Epidermal melanocyte (primary cell): ENCODE data around the gene ETV6.
A peak's percentile ranks its signal among the peaks of the same experiment; 100 is the strongest.

Source experiments
- DNase-seq: peaks from one replicate; pipeline ENCODE4 v3.0.0; 2011; ENCODE audit warnings: low spot score; ENCODE audit not compliant: insufficient read length

Gene ETV6

DNA sequence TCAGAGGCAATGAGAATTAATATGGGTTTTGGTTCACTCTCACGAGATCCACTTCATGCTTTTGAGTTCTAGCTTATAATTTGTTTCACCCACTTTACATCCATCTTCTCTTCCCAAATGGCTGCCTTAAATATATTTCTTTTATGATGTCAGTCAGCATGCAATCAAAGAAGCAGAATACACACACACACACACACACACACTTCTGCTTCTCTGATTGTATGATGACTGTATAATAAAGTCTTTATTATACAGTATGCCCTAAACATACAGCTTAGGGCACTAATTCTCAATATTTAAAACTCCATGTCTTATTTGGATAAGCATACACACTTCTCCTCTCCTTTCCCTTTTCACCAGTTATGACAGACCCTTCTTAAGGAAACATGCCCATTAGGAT is 6.7 kb upstream of the ETV6 start:
- no peak for DNase-seq

- DNase-seq = no peak
These were observed 4.1 kb upstream of the ETV6 start for GRCh38 chr12:11645391-11645790.

DNA sequence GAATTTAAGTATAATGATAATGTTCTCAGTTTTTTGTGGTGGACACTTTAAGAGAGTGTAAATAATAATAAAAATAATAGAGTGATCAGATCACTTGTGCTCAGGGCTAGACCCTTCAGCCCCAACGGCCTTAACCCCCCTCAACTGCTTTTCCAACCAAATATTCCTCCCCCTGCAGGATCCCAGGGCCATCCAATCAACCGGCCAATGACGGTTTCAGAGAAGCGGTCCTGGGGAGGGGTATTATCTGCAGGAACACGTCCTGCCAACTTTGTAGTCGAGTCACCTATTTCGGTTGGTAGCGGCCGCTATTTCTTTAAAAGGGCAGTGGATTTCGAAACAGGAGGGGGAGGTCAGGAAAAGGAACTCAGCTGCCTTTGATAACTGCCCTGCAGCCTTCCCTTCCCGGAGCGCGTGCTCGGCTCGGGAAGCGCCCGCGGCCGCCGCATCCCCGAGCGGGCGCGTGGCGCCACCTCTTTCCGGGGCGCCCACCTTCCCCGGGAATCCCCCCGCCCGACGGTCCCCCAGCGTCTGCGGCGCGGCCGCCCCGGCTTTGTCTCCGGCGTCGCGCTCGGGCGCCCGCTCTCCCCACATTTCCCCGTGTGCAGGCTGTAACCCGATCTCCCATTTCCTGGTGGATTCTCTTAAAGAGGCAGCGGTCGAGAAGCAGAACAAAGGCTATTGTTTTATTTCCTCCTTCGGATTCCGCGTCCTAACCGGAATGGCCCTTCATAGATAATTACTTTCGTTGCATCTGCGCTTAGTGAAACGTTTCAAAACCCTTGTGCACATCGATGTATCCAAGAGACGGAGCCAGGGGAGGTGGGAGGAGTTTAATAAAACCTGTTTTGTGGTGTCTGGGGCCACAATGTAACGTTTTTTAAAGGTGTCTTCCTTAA is 711 bp upstream of the ETV6 start:
- DNase-seq = peak; percentile 88

DNA sequence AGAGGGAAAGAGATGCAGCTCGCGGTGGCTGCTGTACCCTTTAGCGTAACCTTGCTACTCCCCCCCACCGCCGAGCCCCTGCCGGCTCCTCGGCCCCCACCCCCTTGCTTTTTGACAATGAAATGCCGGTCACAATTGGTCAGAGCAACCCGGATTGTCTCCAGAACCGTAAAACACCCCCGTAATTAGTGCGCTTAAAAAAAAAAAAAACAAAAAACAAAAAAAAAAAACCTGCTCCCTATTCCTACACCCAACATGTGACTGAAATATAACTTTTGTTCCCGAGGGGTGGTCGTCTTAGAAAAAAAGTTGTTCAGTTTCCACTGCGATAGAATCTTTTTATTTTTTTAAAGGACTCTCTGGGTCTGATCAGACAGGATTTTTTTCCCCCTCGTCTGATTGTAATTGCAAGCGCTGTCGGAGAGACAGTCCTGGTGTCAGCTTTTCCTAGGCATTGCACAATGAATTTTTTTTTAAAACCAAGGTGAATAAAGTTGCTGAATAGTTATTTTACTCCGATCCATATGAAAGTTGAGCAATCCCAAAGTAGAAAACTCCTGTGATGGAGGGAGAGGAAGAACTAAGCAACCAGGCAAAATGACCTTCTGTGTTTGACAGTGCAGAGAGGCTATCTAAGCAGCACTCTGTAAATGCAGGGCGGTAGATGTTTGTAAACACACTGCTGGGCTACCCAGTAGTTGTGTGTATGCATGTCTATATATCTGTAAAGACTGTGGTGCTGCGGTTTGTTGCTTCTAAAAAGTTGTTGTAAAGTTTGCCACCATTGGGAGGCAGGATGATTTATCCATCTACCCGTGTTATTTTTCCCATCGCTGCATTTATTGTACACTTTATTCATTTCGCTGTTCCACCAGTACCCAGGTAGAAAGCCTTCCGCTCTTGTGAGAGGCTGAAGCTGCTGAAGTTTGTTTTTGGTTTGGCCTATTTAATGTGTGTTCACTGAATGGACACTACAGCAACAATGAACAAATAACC is 1.1 kb downstream of the ETV6 start:
- no peak for DNase-seq

GRCh38 chr12:11651381-11651780 is 1.9 kb downstream of the ETV6 start:
- DNase-seq = no peak

DNA sequence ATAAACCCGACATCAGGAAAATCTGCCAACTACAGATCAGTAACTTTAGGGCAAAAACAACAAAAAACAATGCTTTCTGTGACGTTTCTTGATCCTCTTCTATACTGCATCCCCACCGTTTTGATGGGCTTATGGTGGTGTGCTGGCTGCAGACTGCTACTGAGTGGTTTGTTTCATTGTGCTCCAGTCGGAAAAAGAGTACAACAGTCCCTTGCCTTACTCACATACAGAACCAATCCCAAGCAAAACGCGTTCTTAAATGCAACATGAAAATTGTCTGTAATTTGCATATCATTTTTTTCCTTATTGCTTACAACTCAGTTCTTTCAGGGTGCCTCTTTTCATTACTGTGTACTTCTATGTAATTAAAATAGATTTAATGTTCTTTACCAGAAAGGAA is 2.3 kb downstream of the ETV6 start:
- no peak for DNase-seq

- no peak for DNase-seq
These were observed 3.0 kb downstream of the ETV6 start for GRCh38 chr12:11652351-11653040.

- no peak for DNase-seq
These were observed 3.8 kb downstream of the ETV6 start for GRCh38 chr12:11653215-11653753.

DNA sequence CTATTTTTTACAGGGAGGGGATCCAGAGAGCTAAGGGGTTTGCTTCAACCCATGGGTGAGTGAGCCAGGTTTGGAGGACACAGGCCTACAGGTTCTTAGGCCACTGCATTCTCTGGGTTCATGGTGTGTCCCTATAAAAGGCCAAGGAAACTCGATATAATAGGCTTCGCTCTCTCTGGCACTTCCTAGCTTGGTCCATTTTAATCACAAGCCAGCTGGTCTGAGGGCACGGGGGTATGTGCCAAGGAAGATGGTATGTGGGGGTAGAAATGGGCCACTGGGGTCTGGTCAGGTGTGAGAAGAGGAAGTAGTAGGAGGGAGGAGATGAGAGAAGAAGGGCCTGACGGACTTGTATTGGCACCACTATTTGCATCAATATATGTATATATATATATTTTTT is 4.9 kb downstream of the ETV6 start:
- DNase-seq = no peak

- DNase-seq = no peak
These were observed 5.3 kb downstream of the ETV6 start for GRCh38 chr12:11654802-11655201.

DNA sequence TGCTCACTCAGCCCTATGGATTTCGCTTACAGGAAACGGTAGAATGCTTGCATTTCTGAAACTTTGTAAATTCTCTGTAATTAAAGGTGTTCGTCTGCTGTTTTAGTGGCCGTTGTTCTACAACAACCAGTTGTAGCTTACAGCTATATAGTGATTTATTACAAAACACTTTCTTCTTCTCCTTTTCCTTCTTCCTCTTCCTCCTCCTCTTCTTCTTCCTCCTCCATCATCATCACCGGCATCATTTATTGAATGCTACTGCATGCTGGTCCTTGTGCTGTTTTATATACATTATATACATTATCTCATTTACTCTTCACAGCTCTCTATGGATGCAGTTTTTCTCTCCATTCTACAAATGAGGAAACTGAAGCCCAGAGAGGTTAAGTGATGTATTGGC is 6.4 kb downstream of the ETV6 start:
- no peak for DNase-seq

DNA sequence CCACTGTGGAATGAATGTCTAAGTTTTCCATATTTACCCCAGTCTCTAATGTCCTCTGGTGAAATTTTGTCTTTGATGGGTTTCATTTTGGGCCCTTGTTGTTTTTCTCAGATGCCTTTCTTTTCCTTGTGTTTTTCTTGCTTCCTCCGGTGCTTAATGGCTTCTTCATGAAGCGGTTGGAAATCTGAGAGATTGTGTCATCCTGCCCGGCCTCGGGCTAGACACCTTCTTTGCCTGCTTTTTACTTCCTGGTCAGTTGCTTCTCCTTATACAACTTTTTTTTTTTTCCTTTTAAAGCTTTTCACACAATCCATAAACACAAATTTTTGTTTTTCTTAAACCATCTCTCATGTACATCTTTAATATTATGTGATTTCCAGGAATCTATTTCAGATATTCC is 7.1 kb downstream of the ETV6 start:
- no peak for DNase-seq

DNA sequence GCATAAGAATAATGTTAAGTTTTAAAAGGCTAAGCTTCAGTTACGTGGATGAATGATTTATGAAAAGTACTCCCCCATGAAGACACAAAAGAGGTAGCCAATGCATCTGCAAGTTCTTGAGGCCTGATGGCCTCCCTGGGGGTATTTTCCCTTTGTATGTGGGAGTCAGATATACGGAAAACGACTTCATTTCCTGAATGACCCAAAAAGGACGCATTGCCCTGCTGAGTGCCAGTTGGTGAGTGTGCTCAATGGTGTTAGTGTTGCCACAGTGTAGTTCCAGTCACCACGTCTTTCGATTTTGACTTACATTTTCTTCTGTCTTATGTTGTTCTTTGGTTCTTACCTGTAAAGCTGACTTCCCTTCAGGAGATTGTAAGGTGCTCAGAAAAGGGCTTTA is 8.0 kb downstream of the ETV6 start:
- no peak for DNase-seq

DNA sequence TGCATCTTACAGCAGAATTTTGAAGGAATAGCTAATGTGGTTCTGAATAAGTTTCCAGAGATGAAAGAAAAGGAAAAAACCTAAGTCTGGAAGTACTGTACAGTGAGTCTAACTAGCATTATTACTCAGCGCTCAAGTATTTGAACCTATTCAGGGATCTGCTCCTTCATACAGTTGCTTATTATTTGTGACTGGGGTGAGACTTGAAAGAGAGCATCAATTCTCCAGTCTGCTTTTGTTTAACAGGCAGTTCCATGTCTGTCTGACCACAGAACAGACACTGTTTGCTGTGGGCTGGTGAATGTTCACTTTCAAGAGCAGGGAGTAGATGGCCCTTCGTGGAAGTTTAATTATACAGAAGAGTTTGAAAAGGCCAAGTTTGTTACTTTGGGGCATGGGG is 9.3 kb downstream of the ETV6 start:
- peak; percentile 24 for DNase-seq

DNA sequence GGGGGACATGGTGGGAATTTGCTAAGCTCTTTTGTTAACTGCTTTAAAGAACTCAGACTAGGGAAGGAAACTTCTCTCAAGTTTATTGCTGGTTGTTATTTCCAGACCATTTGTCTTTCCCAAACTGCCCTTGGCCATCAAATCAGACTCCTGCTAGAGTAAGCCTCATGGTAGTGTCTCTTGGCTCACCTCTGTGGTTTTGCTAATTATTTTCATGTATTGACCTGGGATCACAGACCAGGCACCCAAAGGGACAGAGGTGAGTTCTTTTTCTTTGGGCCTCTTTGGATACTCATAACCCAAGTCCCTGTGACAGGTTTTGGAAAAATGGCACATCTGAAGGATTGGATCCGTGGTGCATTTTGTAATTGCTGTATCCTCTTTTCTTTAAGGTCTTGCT is 11.2 kb downstream of the ETV6 start:
- no peak for DNase-seq

DNA sequence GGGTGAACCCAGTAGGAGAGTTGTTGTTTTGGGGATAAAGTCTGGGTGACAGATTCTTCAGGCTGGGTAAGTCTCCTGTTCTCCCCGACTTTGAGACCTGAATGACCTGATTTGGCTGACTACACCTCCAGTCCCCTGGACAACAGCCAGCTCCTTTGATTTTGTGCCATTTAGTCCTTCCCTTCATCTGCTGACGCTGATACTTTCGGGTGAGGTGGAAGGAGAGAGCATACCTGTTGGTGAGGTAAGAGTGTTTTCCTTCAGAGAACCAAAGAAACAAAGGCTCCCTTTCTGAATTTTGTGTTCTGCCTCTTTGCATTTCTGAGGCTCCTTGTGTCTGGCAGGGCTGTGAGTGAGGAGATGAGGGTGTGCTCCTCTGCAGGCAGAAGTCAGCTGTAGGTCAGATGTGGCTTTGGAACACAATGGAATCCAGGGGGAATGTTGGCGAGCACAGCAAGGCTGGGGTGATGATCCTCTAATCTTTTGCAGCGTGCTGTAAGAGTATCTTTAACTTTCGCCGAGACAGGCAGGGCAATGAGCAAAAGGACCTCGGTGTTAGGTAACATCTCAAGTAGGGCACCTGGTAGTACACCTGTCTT is 12.1 kb downstream of the ETV6 start:
- no peak for DNase-seq

- no peak for DNase-seq
These were observed 12.9 kb downstream of the ETV6 start for GRCh38 chr12:11662369-11662768.

DNA sequence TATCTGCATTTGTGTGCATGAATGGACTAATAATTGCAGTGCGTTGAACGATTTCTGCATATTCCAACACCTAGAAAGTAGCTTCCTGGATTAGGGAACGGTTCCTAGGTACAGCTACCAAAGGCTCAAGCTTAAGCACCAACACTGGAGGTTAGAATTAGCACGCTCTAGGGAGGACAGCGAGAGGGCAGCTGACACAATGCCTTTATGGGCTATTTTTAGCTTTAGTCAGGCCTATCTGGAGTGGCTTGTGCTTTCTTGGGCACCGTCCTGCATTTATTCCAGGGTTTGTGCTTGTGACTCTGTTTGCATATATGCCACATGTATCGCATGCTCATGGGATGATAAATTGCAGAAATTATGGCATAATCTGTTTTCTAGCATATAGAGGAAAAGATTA is 13.7 kb downstream of the ETV6 start:
- DNase-seq = no peak

- DNase-seq = no peak
These were observed 14.6 kb downstream of the ETV6 start for GRCh38 chr12:11664101-11664500.

DNA sequence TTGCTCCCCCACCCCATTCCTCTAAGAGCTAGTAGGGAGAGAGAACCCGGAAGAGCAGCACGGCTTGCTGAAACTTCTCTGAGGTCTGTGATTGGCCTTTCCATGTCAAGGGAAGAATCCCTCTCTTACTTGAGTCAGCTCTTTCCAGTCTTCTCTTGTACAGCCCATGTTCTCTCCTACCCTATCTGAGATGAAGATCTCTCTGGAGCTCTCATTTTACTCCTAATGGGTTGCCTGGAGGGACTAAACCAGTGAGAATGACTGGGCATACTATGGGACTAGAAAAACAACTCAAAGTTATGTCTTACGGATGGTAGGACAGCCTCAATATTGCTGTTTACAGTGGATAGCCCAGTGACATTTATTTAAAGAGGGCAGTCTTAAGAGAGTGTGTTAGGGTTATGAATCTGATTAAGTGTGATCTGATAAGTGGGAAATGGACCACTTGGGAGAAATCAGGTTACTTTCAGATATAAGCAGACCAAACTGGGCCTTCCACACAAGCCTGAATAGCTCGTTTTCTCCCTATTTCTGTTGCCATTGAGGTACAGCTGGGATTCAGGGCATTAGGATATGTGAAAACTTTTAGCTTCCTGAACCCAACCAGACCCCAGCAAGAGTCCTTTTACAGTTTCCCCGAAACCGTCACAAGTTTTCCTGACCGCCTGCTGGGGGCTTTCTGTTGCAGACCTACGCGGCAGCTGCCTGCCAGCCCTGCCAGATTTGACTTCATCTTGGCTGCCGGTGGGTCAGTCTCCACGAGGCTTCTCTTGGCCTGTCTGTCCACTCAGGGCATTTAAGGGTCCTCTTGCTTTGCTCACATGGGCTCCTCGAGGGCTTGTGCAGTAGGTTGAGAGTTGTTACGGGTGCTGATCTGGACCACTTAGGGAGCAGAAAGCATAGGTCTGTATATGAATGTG is 16.9 kb downstream of the ETV6 start:
- no peak for DNase-seq
